Mammary epithelial cell (primary cell): ENCODE results near the gene MEGF11.

Experiments
- EZH2 ChIP-seq: IDR thresholded peaks from 2 replicates; pipeline ENCODE4 v1.6.1; 2012; ENCODE audit warnings: low read length, inconsistent platforms, borderline replicate concordance
- TF ChIP-seq, protein P1 (sequence below), 2 donors: IDR thresholded peaks in 1 of 2; conservative IDR thresholded peaks in 1 of 2; 2 replicates each; pipeline ENCODE4 v1.5.1; 2011 to 2012; ENCODE audit warnings: inconsistent platforms in 2 of 2, low read length in 2 of 2, mild to moderate bottlenecking in 2 of 2, control low read depth in 1 of 2, low read depth in 1 of 2; ENCODE audit not compliant: insufficient read depth in 1 of 2; ENCODE audit errors: extremely low read depth in 1 of 2

DNA sequence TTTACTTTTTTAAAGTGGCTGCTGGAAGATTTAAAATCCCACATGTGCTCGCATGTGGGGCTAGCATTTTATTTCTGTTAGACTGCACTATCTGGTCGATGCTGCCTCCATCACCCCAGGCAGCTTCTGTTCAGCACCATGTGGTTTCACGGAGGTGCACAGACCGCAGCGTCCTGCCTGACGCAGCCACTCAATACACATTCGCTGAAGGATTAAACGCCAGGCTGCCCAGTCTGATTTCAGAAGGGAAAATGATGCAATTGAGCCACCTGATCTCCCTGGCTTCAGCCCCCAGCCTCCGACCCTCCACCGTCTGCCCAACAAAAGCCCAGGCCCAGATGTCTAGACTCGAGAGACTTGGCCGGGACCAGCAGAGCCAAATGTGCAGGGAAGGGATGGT, 84.5 kb downstream of the MEGF11 start:
- TF ChIP-seq, protein P1, sequence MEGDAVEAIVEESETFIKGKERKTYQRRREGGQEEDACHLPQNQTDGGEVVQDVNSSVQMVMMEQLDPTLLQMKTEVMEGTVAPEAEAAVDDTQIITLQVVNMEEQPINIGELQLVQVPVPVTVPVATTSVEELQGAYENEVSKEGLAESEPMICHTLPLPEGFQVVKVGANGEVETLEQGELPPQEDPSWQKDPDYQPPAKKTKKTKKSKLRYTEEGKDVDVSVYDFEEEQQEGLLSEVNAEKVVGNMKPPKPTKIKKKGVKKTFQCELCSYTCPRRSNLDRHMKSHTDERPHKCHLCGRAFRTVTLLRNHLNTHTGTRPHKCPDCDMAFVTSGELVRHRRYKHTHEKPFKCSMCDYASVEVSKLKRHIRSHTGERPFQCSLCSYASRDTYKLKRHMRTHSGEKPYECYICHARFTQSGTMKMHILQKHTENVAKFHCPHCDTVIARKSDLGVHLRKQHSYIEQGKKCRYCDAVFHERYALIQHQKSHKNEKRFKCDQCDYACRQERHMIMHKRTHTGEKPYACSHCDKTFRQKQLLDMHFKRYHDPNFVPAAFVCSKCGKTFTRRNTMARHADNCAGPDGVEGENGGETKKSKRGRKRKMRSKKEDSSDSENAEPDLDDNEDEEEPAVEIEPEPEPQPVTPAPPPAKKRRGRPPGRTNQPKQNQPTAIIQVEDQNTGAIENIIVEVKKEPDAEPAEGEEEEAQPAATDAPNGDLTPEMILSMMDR (conservative IDR thresholded peaks at IDR 0.05 in 1 of 2, IDR thresholded peaks at IDR 0.05 in 1 of 2; ENCODE audit: extremely low read depth in 1 of 2, insufficient read depth in 1 of 2, low read depth in 1 of 2, low read length in 2 of 2): no peak
- TF ChIP-seq EZH2: no peak
